Superior temporal gyrus (tissue), 1 donor: ENCODE data around the gene DNASE1L2.
"Not testable (repeated sequence)": the region's sequence is repeated elsewhere in the genome, so short reads cannot be mapped to it uniquely, and the experiment has no call there.

Experiments
- DNase-seq: peaks from one replicate; pipeline ENCODE4 v3.0.0-alpha.2; 2016; ENCODE audit errors: extremely low spot score

DNASE1L2 gene

GRCh38 chr16:2203119-2203688 lies 33.0 kb upstream of the DNASE1L2 start:
- DNase-seq, result not testable (repeated sequence)

- no peak for DNase-seq
Measured at GRCh38 chr16:2204416-2205103, 31.7 kb upstream of the DNASE1L2 start.

GRCh38 chr16:2205104-2205966 lies 30.9 kb upstream of the DNASE1L2 start, which contains the start of gene MLST8:
MLST8 (plus strand) TSS chr16:2205454; CDS start chr16:2206086, 632 bp downstream.
- DNase-seq, result peak; percentile 87

GRCh38 chr16:2205967-2206313 lies 30.3 kb upstream of the DNASE1L2 start:
- no peak for DNase-seq

GRCh38 chr16:2206420-2206779 lies 29.8 kb upstream of the DNASE1L2 start:
- no peak for DNase-seq

GRCh38 chr16:2206780-2207433 lies 29.3 kb upstream of the DNASE1L2 start:
- DNase-seq, result no peak

GRCh38 chr16:2207872-2208271 lies 28.4 kb upstream of the DNASE1L2 start:
- DNase-seq, result no peak

- no peak for DNase-seq
Measured at GRCh38 chr16:2208308-2208707, 27.9 kb upstream of the DNASE1L2 start.

- no peak for DNase-seq
Measured at GRCh38 chr16:2208772-2209171, 27.5 kb upstream of the DNASE1L2 start.

- DNase-seq, result no peak
Measured at GRCh38 chr16:2209258-2210008, 26.8 kb upstream of the DNASE1L2 start.

- DNase-seq, result no peak
Measured at GRCh38 chr16:2210009-2210332, 26.3 kb upstream of the DNASE1L2 start.

GRCh38 chr16:2210386-2211365 lies 25.6 kb upstream of the DNASE1L2 start, which contains the start of gene BRICD5:
BRICD5 (minus strand) TSS chr16:2210863; CDS start chr16:2210833, 30 bp downstream.
- no peak for DNase-seq

- no peak for DNase-seq
Measured at GRCh38 chr16:2211923-2212347, 24.3 kb upstream of the DNASE1L2 start.

- no peak for DNase-seq
Measured at GRCh38 chr16:2212362-2213324, 23.6 kb upstream of the DNASE1L2 start.

GRCh38 chr16:2213817-2214718 lies 22.2 kb upstream of the DNASE1L2 start:
- DNase-seq, result peak; percentile 12

GRCh38 chr16:2214719-2214968 lies 21.6 kb upstream of the DNASE1L2 start, which contains the start of gene PGP:
PGP (minus strand) TSS chr16:2214840; CDS start chr16:2214777, 63 bp downstream.
- no peak for DNase-seq

GRCh38 chr16:2216330-2216729 lies 19.9 kb upstream of the DNASE1L2 start:
- no peak for DNase-seq
